Hindlimb muscle (tissue), 1 donor: ENCODE data around the gene DERA. TPM values are rescaled to one million over a fixed set of nuclear protein-coding genes. Genes with fewer than 3 reads are reported as not detected.
"Not testable (repeated sequence)": the region's sequence is repeated elsewhere in the genome, so short reads cannot be mapped to it uniquely, and the experiment has no call there.

ENCODE experiments used
- DNase-seq: peaks from one replicate; pipeline ENCODE4 v3.0.0-alpha.2; 2013
- polyA plus RNA-seq: library from polyadenylated mRNA; unstranded; fragments of 120-200 nt; gene quantifications from one replicate; pipeline ENCODE4 v1.2.1, GENCODE V29; 2013; ENCODE audit not compliant: insufficient read length

The DERA gene
- polyA plus RNA-seq, 1 donor: 32.8 TPM

DNA sequence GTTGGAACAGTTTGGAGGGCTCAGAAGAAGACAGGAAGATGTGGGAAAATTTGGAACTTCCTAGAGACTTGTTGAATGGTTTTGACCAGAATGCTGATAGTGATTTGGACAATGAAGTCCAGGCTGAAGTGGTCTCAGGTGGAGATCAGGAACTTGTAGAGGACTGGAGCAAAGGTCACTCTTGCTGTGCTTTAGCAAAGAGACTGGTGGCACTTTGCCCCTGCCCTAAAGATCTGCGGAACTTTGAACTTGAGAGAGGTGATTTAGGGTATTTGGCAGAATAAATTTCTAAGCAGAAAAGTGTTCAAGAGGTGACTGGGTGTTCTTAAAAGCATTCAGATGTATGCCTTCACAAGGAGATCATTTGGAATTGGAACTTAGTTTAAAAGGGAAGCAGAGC lies 102.6 kb downstream of the DERA start:
- not testable (repeated sequence) for DNase-seq

DNA sequence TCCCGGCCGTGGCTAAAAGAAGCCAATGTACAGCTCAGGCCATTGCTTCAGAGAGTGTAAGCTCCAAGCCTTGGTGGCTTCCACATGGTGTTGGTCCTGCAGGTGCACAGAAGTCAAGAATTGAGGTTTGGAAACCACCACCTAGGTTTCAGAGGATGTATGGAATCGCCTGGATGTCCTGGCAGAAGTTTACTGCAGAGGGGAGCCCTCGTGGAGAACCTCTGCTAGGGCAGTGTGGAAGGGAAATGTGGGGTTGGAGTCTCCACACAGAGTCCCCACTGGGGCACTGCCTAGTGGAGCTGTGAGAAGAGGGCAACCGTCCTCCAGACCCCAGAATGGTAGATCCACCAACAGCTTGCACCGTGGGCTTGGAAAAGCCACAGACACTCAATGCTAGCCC lies 103.3 kb downstream of the DERA start:
- not testable (repeated sequence) for DNase-seq

DNA sequence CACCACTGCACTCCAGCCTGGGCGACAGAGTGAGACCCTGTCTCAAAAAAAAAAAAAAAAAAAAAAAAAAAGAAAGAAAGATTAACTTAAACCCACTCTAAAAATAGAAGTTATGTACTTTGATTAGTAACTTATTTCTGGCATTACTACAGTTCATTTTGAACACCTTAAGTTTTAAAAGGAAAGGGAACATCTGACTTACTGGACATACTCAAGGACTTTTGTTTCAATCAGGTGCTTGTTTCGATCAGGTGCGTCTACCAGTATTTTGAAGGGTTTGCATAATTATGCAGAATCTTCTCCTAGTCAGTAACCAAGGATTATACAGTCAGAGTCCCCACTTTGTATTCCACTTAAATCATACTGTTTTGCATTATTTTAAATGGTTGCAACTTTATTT lies 105.6 kb downstream of the DERA start:
- no peak for DNase-seq

DNA sequence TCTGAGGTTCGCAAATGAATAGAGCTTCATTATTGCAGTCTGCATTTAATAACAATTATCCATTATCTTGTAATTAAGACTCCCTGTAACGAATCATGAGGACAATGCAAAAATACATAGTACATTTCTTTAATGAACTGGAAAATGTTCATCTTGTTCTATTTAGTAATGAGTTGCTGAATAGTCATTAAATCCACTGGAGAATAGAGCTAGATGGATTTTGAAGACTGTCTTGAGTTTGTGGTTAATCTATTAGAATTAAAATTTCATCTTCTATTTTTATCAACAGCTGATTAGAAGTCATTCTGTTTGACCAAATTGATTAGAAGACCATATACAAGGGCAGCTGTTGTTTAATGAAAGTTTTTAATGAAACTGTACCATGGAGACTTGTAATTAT lies 107.2 kb downstream of the DERA start:
- no peak for DNase-seq

DNA sequence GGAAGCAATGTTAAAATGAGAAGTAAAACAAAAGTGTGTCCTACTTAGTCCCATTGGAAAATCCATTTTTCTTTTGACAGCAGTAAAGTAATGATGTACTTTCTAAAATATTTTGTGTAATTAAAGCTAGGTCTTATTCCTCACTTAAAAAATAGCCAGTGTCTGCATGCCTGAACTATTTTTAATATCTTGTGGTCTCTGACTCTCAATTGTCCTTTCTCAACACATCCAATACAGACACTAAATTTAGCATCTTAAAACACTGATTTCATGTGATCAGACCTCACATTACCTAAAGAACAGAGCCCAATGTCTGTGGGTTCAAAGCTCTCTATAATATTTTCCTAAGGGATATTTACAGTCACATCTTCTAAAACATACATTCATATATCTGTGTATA lies 108.0 kb downstream of the DERA start:
- DNase-seq: no peak

DNA sequence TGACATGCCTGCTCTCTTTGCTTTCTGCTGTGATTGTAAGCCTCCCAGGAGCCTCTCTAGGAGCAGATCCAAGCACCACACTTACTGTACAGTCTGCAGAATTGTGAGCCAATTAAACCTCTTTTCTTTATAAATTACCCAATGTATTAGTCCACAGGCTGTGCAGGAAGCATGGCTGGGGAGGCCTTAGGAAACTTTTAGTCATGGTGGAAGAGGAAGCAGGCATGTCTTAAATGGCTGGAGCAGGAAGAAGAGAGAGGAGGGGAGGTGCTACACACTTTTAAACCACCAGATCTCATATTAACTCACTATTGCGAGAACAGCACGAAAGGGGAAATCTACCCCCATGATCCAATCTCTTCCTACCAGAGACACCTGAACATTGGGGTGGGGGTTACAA lies 108.9 kb downstream of the DERA start:
- no peak for DNase-seq

DNA sequence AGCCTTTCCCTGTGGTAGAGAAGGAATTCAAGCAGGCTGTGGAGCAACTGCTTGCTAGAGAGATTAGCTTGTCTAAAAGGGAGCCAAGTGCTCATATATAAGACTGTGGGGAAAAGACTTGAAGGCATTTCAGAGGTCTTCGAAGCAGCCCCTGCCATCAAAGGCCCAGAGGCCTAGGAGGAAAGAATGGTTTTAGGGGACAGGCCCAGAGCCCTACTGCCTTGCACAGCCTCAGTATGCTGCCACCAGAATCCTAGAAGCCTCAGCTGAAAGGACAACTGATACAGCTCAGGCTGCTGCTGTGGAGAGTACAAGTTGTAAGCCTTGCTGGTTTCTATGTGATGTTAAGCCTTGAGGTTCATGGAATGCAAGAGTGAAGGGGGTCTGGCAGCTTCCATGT lies 109.9 kb downstream of the DERA start:
- DNase-seq: no peak

DNA sequence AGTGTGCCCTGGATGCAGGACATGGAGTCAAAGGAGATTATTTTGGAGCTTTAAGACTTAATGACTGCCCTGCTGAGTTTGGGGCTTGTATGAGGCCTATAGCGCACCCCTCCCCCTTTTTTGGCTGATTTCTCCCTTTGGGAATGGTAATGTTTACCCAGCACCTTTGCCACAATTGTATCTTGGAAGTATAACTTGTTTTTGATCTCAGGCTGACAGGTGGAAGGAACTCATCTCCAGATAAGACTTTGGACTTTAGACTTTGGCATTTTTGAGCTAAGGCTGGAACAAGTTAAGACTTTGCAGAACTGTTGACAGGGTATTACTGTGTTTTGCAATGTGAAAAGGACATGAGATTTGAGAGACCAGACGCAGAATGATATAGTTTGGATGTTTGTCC lies 110.5 kb downstream of the DERA start:
- DNase-seq: no peak

DNA sequence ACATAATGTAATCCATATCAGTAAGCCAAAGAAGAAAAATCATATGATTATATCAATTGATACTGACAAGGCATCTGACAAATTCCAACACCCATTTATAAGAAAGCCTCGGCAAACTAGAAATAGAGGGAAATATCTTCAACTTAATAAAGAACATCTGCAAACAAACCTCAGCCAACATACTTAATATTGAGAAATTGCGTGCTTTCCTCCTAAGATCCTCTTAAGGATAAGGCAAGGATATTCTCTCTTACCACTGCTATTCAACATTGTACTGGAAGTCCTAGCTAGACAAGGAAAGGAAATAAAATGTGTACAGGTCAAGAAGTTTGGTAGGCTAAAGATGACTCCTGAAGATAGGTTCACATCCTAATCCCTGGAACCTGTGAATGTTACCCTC lies 115.9 kb downstream of the DERA start:
- DNase-seq: peak; percentile 14

DNA sequence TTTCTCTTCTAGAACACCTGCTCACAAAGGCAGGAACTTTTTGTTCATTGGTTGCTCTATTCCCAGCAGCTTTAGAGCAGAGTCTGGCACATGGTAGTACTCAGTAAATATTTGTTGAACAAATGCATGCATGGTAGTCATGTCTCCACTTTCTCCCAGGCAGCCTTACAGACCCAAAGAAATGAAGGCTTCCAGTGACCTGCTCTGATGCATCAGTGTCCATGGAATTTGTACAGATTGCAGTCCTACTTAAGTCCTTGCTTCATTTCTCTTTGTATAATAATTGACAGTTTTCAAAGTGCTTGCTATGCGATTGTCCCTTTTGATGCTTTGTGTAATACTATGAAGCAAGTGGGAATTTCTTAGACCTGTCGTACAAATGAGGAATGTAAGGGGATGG lies 119.6 kb downstream of the DERA start:
- DNase-seq: no peak

DNA sequence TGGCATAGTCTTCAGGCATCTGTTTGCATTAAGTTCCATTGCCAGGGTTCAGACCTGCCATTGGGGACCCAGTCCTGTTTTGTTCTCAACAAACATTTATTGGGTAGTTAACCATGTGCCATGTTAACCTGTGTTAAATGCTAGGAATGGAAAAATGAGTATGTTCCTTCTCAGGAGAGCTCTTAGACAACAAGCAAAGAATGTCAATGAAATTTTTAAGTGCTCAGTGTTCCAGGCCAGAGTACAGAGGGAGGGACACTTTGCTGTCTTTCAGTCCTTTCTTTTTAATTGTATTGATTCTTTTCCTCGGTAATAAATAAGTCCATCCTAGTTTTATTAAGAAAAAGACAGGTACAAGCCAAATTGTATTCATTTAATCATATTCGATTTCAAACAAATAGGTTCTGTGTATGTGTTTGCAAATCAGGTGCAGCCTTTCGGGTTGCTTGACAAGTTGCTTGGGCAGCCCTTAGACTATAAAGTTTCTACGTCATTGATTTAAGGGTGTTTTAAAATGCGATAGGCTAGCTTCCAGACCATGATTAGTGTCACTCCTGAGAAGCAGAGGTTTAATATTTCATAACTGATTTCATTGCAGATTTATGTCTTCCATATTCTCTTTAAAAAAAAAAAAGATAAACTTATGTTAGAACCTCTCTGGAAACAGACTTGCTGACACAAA lies 123.1 kb downstream of the DERA start:
- DNase-seq: no peak

DNA sequence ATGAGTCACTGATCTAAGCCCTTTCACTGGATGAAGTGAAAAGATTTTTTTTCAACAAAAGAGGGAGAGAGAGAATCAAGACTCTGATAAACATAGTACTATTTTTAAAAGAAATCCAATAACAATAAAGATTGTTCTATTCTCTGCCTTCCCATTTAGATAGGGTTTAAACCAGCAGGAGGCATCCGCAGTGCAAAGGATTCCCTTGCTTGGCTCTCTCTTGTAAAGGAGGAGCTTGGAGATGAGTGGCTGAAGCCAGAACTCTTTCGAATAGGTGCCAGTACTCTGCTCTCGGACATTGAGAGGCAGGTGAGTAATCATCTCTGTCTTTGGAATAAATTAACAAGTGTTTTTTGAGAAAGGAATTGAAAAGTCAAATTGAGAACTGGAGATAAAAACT lies 124.9 kb downstream of the DERA start:
- DNase-seq: no peak

DNA sequence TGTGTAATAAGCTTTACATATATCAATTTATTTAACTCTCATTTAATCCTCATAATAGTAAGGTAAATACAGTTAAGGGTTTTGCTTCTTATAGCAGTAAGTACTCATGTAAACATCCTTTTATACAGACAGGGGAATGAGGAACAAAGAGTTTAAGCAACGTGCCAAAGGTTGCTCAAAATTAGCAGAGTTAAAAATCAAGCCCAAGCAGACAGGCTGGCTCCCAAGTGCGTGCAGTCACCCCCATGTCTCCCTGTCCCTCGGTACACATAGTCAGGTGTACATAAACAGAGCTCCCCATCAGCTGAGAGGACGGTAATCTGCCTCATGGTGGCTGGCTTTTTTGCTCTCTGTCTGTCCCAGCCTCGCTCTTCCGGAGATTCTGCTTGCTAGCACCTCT lies 126.4 kb downstream of the DERA start:
- DNase-seq: no peak

DNA sequence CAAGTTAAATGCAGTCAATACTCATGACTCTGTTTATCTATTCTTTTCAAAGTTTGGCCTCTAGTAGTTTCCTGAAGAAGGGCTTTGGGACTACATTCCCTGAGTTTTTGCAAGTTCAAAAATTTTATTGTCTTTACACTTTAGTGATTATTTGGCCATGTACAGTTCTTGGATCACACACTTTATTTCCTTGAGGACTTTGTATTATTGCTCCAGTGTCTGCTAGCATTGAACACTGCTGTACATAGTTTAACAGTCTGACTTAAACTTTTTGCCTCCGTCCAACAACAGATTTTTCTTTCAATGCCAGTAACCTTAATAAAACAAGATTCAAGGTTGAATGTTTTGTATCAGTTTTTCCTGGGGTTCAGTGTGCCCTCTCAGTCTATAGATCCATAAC lies 132.3 kb downstream of the DERA start:
- no peak for DNase-seq

DNA sequence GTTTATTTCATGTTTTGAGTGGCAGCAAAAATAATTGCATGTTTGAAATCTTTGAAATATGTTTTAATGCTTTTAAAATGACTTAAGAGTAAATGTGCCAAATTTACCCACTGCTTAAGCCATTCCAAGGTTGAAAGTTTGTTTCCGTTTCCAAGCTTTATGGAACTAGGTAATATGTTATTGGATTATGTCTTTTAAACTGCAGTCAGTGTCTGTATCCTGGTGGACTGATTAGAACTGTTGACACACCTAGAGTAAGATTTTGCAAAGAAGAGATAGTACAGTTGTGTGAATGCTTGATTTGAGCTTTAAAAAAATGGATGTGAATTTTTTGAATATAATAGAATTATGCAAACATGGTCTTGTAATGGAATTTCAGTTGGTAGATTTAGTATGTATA lies 135.1 kb downstream of the DERA start:
- no peak for DNase-seq

DNA sequence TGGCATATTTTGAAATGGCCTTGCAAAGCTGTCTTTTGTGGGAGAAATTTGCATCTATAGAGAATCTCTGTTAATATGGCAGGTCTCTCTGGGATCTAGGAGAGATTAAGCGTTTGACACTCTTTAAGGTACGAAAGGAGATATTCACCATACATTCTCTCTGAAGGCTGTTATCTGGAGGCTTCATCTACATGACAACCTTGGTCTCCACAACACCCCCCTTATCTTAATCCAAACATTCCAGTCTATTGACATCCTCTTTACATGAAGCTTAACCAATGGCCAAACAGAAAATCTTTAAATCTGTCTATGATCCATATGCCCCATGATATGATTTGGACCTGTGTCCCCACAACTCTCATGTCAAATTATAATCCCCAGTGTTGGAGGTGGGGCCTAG lies 137.4 kb downstream of the DERA start:
- no peak for DNase-seq

DNA sequence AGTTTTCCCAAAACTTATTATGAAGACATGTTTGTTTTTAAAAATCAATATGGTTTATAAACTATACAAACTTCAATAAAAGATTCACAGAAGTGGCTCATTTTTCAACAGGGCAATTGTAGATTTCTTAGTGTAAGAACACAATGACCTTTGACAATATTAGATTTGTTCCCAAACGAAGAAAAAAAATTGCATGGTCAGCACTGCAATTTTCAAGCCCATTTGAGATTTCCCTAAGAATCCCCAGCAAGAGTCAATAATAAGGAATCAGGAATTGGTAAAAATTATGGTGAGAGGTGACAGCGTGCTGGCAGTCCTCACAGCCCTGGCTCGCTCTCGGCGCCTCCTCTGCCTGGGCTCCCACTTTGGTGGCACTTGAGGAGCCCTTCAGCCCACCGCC lies 145.8 kb downstream of the DERA start:
- no peak for DNase-seq

DNA sequence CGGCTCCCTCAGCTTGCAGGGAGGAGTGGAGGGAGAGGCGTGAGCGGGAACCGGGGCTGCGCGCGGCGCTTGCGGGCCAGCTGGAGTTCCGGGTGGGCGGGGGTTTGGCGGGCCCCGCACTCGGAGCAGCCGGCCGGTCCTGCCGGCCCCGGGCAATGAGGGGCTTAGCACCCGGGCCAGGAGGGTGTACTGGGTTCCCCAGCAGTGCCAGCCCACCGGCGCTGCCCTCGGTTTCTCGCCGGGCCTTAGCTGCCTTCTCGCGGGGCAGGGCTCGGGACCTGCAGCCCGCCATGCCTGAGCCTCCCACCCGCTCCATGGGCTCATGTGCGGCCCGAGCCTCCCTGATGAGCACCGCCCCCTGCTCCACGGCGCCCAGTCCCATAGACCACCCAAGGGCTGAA lies 146.2 kb downstream of the DERA start:
- not testable (repeated sequence) for DNase-seq

DNA sequence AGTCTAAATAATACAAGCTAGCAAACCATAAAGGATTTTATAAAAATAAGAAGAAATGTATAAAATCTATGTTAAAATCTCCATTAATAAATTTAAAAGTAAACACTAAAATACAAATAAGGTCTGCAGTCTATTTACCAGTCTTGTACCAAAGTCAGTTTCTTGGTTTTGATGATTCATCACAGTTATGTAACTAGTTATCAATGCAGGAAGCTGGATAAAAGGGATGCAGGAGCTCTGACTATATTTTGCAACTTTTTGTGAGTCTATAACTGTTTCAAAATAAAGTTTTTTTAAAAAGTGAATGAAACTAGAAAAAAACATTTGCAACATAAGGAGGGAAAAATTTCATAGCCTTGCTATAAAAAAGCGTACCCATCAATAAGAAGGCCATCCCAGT lies 151.5 kb downstream of the DERA start:
- DNase-seq: no peak

DNA sequence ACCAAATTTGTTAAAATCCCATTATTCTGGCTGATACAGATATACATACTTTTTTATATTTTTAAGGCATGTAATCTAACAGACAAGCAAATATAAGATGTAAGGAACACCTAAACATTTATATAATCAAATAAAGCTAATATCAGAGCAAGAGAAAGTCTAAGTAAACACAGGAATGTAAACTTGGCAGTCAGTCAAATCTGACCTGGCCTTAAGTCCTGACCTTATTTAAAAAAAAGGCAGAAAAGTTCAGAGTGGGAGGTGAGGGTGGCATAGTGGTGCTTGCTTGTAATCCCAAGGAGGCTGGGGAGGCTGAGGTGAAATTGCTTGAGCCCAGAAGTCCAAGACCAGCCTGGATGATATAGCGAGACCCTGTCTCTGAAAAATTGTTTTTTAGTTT lies 152.6 kb downstream of the DERA start:
- no peak for DNase-seq

DNA sequence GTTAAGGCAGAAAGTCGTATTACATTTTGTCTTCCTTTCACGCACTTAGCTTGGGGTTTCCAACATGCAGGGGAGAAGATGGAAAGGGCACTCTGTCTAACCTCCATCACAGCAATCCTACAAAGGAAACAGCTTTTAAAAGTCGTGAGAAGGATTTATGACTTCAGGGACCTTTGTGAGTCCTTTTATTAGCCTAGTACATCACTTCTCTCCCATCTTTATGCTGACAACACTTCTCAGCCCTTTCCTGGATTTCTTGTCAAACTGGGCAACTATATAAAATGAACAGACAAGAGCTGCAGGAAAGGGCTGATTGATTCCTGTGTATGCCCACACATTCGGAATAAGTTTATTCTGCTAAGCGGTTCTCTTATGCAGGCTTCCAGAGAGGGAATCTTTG lies 159.0 kb downstream of the DERA start:
- DNase-seq: no peak

DNA sequence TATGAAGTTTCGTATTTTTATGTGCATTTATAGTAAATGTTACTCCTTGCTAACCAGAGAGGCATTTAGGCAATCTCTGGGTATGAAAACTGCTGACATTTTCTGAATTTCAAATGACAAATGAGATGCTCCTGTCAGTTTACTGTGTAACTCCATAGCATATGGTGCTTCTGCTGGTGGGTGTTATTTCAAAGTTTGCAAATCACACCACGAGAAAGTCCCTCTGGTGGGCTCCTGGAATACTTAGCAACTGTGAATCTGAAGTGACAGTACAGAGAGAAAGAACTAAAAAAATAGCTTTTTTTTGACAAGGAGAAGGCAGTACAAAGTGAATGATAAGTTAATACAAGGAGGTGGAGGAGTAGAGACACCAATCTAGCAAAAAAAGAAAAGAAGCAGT lies 161.5 kb downstream of the DERA start:
- no peak for DNase-seq

DNA sequence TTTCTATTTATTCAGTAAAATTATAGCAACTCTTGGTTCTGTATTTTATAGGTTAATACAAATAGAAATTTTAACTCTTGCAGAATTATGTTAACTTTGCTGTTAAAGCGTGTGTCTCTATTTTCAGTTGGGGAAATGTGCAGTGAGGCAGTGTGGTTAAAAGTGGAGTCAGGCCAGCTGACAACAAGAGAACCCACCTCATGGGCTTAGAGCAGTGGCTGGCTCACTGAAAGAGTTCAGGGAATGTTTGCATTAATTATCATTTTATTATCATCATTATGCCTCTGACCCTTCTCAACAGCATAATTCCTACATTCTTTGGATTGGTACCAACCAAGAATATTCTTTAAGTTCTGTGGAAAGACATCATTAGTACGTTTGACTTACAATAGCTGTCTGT lies 163.8 kb downstream of the DERA start:
- DNase-seq: no peak

DNA sequence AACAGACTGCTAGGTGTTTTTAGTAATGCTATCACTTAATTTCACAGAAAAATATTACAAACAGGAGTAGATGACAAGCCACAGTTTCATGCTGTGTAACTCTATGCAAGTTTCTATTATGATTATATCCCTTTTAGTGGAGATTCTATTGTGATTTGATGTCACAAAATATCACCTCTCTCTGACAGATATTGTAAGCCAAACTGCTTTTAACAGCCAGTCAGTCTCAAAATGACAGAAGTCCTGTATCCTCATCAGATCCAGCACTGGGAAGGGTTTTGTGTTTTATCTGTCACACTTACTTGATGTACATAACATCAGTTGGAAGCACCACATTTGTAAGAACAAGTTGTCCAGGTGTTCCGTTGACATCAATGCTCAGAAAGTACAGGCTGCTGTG lies 164.8 kb downstream of the DERA start:
- DNase-seq: no peak

DNA sequence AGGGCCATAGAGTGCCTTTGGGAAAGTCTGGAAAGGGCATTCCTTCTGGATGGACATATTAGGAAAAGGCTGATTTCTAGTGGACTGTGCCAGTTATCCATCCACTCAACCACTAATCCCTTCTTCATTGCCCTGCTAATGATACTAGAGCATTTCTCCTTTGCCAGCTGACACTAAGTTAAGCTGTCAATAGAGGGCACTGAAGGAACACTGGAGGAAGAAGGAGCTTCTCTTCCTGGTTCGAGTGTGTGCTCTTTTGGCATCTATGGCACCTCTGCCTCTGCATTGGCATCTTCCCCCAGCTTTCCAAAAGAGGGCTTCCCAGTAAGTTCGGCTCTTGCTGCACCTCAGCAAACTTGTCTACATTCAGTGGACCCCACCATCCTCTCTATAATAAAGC lies 165.4 kb downstream of the DERA start:
- no peak for DNase-seq
